A172 (cell line): ENCODE results near the gene CAPN11. TPM values are rescaled to one million over a fixed set of nuclear protein-coding genes. Genes with fewer than 3 reads are reported as not detected.
"Not testable (repeated sequence)": the region's sequence is repeated elsewhere in the genome, so short reads cannot be mapped to it uniquely, and the experiment has no call there.

Source experiments
- DNase-seq: peaks from one replicate; pipeline ENCODE4 v3.0.0-alpha.2; 2015; ENCODE audit warnings: low spot score
- total RNA-seq: library from RNA; depleted of rRNA; stranded (reverse); fragments of >200 nt; shearing (Covaris generic); gene quantifications from 2 replicates; pipeline ENCODE4 v1.2.3, GENCODE V29; 2014

Gene CAPN11
- total RNA-seq, 1 experiment from 2014 or later: not detected

GRCh38 chr6:44131892-44132291, 26.7 kb upstream of the CAPN11 start:
- no peak for DNase-seq

- no peak for DNase-seq
These were observed 26.1 kb upstream of the CAPN11 start for GRCh38 chr6:44132476-44132875.

- DNase-seq: no peak
These were observed 25.4 kb upstream of the CAPN11 start for GRCh38 chr6:44133003-44133931.

GRCh38 chr6:44133981-44134711, 24.5 kb upstream of the CAPN11 start:
- DNase-seq: no peak

- DNase-seq: no peak
These were observed 23.4 kb upstream of the CAPN11 start for GRCh38 chr6:44135173-44135758.

GRCh38 chr6:44135875-44136274, 22.7 kb upstream of the CAPN11 start:
- no peak for DNase-seq

- DNase-seq: no peak
These were observed 19.8 kb upstream of the CAPN11 start for GRCh38 chr6:44138717-44139350.

GRCh38 chr6:44139351-44139743, 19.3 kb upstream of the CAPN11 start:
- no peak for DNase-seq

- DNase-seq: no peak
These were observed 15.8 kb upstream of the CAPN11 start for GRCh38 chr6:44142835-44143234.

GRCh38 chr6:44143731-44144130, 14.9 kb upstream of the CAPN11 start:
- no peak for DNase-seq

- not testable (repeated sequence) for DNase-seq
These were observed 14.1 kb upstream of the CAPN11 start for GRCh38 chr6:44144536-44144935.

- no peak for DNase-seq
These were observed 12.8 kb upstream of the CAPN11 start for GRCh38 chr6:44145839-44146238.

- DNase-seq: no peak
These were observed 11.9 kb upstream of the CAPN11 start for GRCh38 chr6:44146685-44147084.

- no peak for DNase-seq
These were observed 11.4 kb upstream of the CAPN11 start for GRCh38 chr6:44147256-44147655.

- no peak for DNase-seq
These were observed 10.3 kb upstream of the CAPN11 start for GRCh38 chr6:44148306-44148705.

GRCh38 chr6:44149369-44150012, 9.1 kb upstream of the CAPN11 start:
- no peak for DNase-seq

GRCh38 chr6:44150317-44150917, 8.2 kb upstream of the CAPN11 start:
- no peak for DNase-seq

- no peak for DNase-seq
These were observed 7.1 kb upstream of the CAPN11 start for GRCh38 chr6:44151348-44152108.

GRCh38 chr6:44152109-44152461, 6.5 kb upstream of the CAPN11 start:
- DNase-seq: no peak

- no peak for DNase-seq
These were observed 6.1 kb upstream of the CAPN11 start for GRCh38 chr6:44152533-44152932.
